GM21367 (cell line): ENCODE results near the gene ATG10.
"Not testable (repeated sequence)": the region's sequence is repeated elsewhere in the genome, so short reads cannot be mapped to it uniquely, and the experiment has no call there.

Source experiments
- ATAC-seq: cut with Tn5 transposase; IDR thresholded peaks from one replicate; pipeline ENCODE4 v1.9.1; 2021; ENCODE audit not compliant: unreplicated experiment

Gene ATG10

GRCh38 chr5:82050955-82051354, 79.1 kb downstream of the ATG10 start:
- no peak for ATAC-seq

GRCh38 chr5:82054004-82054710, 82.3 kb downstream of the ATG10 start:
- no peak for ATAC-seq

DNA sequence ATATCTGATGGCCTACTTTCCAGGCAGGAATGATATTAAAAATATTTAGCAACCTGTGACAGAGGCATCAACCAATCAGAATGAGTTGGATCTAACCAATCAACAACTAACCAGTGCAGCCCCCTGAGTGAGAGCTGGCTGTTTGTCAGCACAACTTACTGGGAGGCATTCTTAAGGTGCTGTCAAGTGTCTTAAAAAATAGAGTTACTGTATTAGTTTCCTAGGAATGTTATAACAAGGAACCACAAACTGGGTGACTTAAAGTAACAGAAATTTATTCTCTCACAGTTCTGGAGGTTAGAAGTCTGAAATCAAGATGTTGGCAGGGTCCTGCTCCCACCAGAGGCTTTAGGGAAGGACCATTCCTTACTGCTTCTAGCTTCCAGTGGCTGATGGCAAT, 85.2 kb downstream of the ATG10 start:
- no peak for ATAC-seq

DNA sequence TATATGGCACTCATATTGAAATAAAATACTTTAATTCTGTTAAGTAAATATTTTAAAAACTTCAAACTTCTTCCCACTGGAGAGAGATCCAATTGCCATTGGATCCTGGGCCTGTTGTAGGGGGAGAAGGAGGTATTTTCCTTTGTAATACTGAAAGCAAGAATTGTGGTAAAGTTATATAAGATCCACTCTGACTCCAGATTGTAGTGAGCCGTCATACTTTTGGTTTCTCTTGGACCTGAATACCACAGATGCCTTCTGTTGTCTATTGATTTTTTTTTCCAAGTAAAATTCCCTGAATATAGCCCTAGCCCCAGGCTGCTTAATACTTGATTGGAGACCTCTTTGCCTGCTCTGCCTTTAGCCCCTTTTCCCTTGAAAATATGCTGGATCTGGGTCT, 86.9 kb downstream of the ATG10 start:
- ATAC-seq, result no peak

- ATAC-seq, result no peak
Measured at GRCh38 chr5:82066791-82067190, 95.0 kb downstream of the ATG10 start.

GRCh38 chr5:82068042-82068441, 96.2 kb downstream of the ATG10 start:
- not testable (repeated sequence) for ATAC-seq

- ATAC-seq, result no peak
Measured at GRCh38 chr5:82068723-82069122, 96.9 kb downstream of the ATG10 start.

DNA sequence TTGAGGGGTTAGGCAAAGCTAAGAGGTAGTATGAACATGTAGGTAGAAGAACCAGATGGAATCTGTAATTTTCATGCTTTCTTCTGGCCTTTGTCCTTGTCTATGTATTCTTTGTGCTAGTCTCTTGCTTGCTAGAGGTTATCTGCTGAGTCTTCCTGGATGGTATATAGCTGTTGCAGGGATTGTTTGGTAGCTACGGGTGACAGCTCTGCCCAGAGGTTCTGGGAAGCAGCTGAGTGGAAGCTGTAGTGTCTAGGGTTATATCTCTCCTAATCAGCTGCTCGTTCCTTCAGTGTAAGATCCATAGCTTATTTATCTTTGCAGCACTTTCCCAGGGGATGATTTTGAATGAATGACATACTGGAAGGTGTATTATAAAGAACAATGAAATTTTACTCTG, 100.3 kb downstream of the ATG10 start:
- ATAC-seq, result no peak

GRCh38 chr5:82073179-82073578, 101.4 kb downstream of the ATG10 start:
- no peak for ATAC-seq

GRCh38 chr5:82074950-82075349, 103.1 kb downstream of the ATG10 start:
- no peak for ATAC-seq

DNA sequence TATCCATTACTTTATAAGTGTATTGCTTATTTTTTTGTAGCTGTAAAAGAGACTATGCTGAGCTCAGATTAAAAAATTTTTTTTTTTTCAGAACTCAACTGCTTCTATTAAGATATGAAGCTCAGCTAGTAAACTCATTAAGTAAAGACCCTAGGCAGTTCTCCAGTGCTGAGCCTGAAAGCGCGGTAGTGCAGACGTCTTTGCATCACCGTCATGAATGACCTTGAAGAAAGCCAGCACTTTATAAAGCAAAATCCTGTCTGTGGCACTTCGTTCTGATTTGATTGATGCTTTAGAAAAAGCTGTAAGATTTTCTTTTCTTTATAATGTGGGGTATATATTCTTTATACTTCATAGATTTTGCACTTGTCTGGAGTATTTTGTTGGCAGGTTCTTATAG, 105.7 kb downstream of the ATG10 start:
- ATAC-seq, result no peak

GRCh38 chr5:82091617-82092016, 119.8 kb downstream of the ATG10 start:
- no peak for ATAC-seq

DNA sequence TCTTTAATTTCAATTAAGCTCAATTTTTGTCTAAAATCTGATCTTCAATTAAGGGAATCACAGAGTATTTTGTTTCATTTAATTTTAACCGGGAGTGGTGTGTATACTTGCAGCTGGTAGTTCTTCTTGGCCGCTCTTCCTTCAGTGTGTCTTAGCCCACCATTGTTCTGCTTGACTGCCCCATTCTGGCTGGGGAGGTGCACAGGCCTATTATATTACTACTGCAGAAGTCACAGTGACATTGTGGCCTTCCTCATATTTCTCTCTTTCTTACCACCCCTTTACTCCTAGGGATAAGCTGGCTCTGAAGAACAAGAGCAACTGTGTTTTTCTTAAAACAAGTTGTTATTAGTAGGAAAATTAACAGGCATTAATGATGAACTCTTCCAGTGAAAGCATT, 123.7 kb downstream of the ATG10 start:
- ATAC-seq, result no peak

DNA sequence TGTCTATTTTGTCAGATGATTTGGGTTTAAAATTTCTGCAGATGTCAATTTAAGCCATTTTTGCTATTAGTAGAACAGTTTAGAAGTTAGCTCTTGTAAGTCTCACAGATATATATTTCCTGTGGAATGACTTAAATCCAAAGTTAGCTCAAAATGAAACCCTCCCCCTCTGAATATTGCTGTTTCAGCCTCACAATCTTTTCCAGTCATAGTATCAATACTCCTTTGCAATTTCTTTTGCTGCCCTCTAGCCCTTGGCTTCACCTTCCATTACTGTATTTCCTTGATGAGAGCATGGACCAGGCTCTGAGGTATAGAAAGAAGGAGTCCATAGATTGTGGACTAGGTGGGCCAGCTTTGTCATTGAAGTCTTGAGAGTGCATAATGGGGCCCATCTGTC, 124.4 kb downstream of the ATG10 start:
- no peak for ATAC-seq

- ATAC-seq, result peak; percentile 85
Measured at GRCh38 chr5:82100303-82101077, 128.7 kb downstream of the ATG10 start.

DNA sequence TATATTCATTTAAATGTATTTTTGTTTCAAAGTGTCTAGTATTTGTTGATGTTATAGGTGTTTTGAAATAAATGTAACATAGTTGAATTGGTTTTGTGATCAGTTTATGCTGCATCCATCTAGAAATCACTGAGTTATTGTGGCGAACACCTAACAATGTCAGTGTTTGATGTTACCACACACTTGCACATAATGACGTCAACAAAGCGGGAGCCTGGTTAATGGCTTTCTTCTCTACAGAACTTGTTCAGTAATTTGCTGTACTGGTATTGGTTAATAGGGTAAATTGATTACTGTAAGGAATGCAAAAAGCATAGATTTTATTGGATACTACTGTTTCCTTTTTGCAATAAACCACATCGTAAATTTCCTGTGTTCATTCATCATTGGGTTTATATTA, 133.0 kb downstream of the ATG10 start:
- no peak for ATAC-seq

DNA sequence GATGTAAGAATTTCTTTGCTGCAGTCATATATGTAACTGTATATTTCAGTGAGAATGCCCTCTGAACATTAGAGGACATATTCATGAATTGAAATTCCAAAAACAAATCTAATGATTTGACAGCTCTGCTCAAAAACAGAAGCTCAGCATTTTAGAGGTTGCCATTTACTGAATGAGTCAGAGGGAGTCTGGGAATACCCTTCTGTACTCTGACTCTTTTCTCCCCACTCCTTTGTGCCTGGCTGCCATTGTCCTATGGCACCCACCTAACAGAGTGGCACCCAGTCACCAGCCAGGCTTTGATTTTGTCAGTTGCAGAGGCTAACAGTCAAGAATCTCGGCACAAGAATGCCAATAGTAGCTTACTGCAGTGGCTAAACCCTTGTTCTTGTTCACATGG, 133.6 kb downstream of the ATG10 start:
- ATAC-seq, result no peak

- ATAC-seq, result no peak
Measured at GRCh38 chr5:82106207-82106606, 134.4 kb downstream of the ATG10 start.

- ATAC-seq, result no peak
Measured at GRCh38 chr5:82106756-82107155, 134.9 kb downstream of the ATG10 start.

GRCh38 chr5:82107267-82107666, 135.4 kb downstream of the ATG10 start:
- ATAC-seq, result no peak

- ATAC-seq, result no peak
Measured at GRCh38 chr5:82109013-82109412, 137.2 kb downstream of the ATG10 start.

DNA sequence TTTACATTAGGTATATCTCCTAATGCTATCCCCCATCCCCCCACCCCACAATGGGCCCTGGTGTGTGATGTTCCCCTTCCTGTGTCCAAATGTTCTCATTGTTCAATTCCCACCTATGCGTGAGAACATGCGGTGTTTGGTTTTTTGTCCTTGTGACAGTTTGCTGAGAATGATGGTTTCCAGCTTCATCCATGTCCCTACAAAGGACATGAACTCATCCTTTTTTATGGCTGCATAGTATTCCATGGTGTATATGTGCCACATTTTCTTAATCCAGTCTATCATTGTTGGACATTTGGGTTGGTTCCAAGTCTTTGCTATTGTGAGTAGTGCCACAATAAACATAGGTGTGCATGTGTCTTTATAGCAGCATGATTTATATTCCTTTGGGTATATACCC, 138.1 kb downstream of the ATG10 start:
- not testable (repeated sequence) for ATAC-seq

GRCh38 chr5:82111191-82111590, 139.4 kb downstream of the ATG10 start:
- peak; percentile 51 for ATAC-seq
